CD4-positive, CD25-positive, alpha-beta regulatory T cell (primary cell): ENCODE measurements around the gene PCDHB14. TPM values are rescaled to one million over a fixed set of nuclear protein-coding genes. Genes with fewer than 3 reads are reported as not detected.
"Not testable (repeated sequence)": the region's sequence is repeated elsewhere in the genome, so short reads cannot be mapped to it uniquely, and the experiment has no call there.

Source experiments
- ATAC-seq, 2 donors: fragments of 150-1000 bp; cut with Tn5 transposase; one replicate each; pipeline ENCODE4 v1.10.0; 2021; ENCODE audit warnings: low read depth in 2 of 2, moderate number of reproducible peaks in 2 of 2, moderate library complexity in 1 of 2
- DNase-seq, 3 donors: peaks; one replicate each; pipeline versions ENCODE4 v3.0.0 to v3.0.0-alpha.2; 2012 to 2022; ENCODE audit warnings: mixed read lengths in 1 of 3
- H3K27ac ChIP-seq: one replicate; pipeline ENCODE4 v1.7.0; 2013; ENCODE audit warnings: mild to moderate bottlenecking, low read length; ENCODE audit not compliant: insufficient read depth, poor library complexity, severe bottlenecking
- H3K27me3 ChIP-seq: one replicate; pipeline ENCODE4 v1.7.0; 2013; ENCODE audit warnings: low read length; ENCODE audit not compliant: control insufficient read depth, insufficient read depth
- H3K36me3 ChIP-seq: one replicate; pipeline ENCODE4 v1.7.0; 2013; ENCODE audit warnings: mild to moderate bottlenecking, low read length, moderate library complexity; ENCODE audit not compliant: control insufficient read depth, insufficient read depth
- H3K4me1 ChIP-seq: 2 replicates; pipeline ENCODE4 v1.7.0; 2013; ENCODE audit warnings: mild to moderate bottlenecking, low read length; ENCODE audit not compliant: insufficient read depth, control insufficient read depth, poor library complexity, severe bottlenecking
- H3K4me3 ChIP-seq: one replicate; pipeline ENCODE4 v1.7.0; 2013; ENCODE audit warnings: low read depth, mild to moderate bottlenecking, low read length, moderate library complexity
- H3K9me3 ChIP-seq, 2 experiments: 1 replicate in 1 of 2; 2 replicates in 1 of 2; pipeline ENCODE4 v1.7.0; 2013; ENCODE audit warnings: low read length in 2 of 2, mild to moderate bottlenecking in 1 of 2, moderate library complexity in 1 of 2; ENCODE audit not compliant: control insufficient read depth in 2 of 2
- H3K27ac Mint-ChIP-seq, 3 donors: one replicate each; pipeline ENCODE4 v1.8.0; 2020 to 2022; ENCODE audit warnings: mild to moderate bottlenecking in 3 of 3, mixed read lengths in 3 of 3, moderate library complexity in 2 of 3
- H3K27me3 Mint-ChIP-seq: one replicate; pipeline ENCODE4 v1.8.0; 2022; ENCODE audit warnings: mild to moderate bottlenecking, mixed read lengths
- H3K36me3 Mint-ChIP-seq: one replicate; pipeline ENCODE4 v1.8.0; 2020; ENCODE audit warnings: mixed read lengths
- H3K4me1 Mint-ChIP-seq, 4 donors: one replicate each; pipeline ENCODE4 v1.8.0; 2020 to 2022; ENCODE audit warnings: mixed read lengths in 4 of 4, mild to moderate bottlenecking in 1 of 4
- H3K4me3 Mint-ChIP-seq, 4 donors: one replicate each; pipeline ENCODE4 v1.8.0; 2020 to 2022; ENCODE audit warnings: mild to moderate bottlenecking in 4 of 4, mixed read lengths in 4 of 4, moderate library complexity in 3 of 4
- H3K9me3 Mint-ChIP-seq, 7 donors: one replicate each; pipeline ENCODE4 v1.8.0; 2020 to 2022; ENCODE audit warnings: mixed read lengths in 7 of 7, mild to moderate bottlenecking in 3 of 7, moderate library complexity in 2 of 7
- polyA plus RNA-seq, 4 donors: library from polyadenylated mRNA; unstranded; fragments of 300-500 nt; fragmentation: Illumina TruSeq; gene quantifications; one replicate each; pipeline ENCODE4 v1.2.3, GENCODE V29; 2021
- total RNA-seq: library from RNA; stranded (reverse); gene quantifications from one replicate; pipeline ENCODE4 v1.2.3, GENCODE V29; 2022

PCDHB14 gene
- total and polyA plus RNA-seq, 5 donors from 2014 or later, result not detected

GRCh38 chr5:141182248-141182647, 40.9 kb upstream of the PCDHB14 start, which contains the start of gene PCDHB16:
Gene PCDHB16, plus strand, starts transcription at chr5:141182387. Its CDS starts 173 bp downstream, at chr5:141182560.
- DNase-seq (no peak), ATAC-seq (no peak)
- H3K4me1 ChIP-seq, result no peaks in the 10 kb centered on the region
- H3K27me3 Mint-ChIP-seq, result peaks cover 14% of the 10 kb centered on the region
- no peak within 1 kb of the TSS for H3K4me3 Mint-ChIP-seq
- H3K4me3 ChIP-seq, result no peak within 1 kb of the TSS
- no peaks in the 10 kb centered on the region for H3K9me3 ChIP-seq
- peaks cover 0 to 6% (median 2%) of the 10 kb centered on the region in 4 donors for H3K4me1 Mint-ChIP-seq
- no peaks in the 10 kb centered on the region for H3K36me3 ChIP-seq
- peaks cover 0 to 27% (median 8%) of the 10 kb centered on the region in 7 donors for H3K9me3 Mint-ChIP-seq
- H3K27ac ChIP-seq, result no peak within 1 kb of the TSS
- peaks cover 6% of the 10 kb centered on the region for H3K27me3 ChIP-seq
- H3K36me3 Mint-ChIP-seq, result peaks cover 6% of the 10 kb centered on the region
- H3K27ac Mint-ChIP-seq, result no peak within 1 kb of the TSS

- H3K9me3 ChIP-seq, H3K4me1 Mint-ChIP-seq, H3K36me3 ChIP-seq, ATAC-seq, H3K27ac ChIP-seq, H3K27me3 ChIP-seq, H3K4me3 Mint-ChIP-seq, H3K27ac Mint-ChIP-seq, DNase-seq, H3K4me3 ChIP-seq, H3K36me3 Mint-ChIP-seq, H3K4me1 ChIP-seq: not testable (repeated sequence)
- Mint-ChIP-seq H3K9me3 (peaks cover 0 to 31% (median 12%) of the 10 kb centered on the region in 7 donors), H3K27me3 (peaks cover 19% of the 10 kb centered on the region)
These were observed 38.9 kb upstream of the PCDHB14 start for GRCh38 chr5:141184117-141184855.

GRCh38 chr5:141186897-141187512, 36.1 kb upstream of the PCDHB14 start, which contains the start of gene PCDHB9:
Gene PCDHB9, plus strand, starts transcription at chr5:141187161. Its CDS starts 158 bp downstream, at chr5:141187319.
- peaks cover 21% of the 10 kb centered on the region for H3K27me3 Mint-ChIP-seq

GRCh38 chr5:141188682-141189081, 34.5 kb upstream of the PCDHB14 start:
- H3K36me3 Mint-ChIP-seq, result peaks cover 14% of the 10 kb centered on the region
- H3K36me3 ChIP-seq, DNase-seq, H3K27ac ChIP-seq, H3K27me3 ChIP-seq, ATAC-seq, H3K27ac Mint-ChIP-seq, H3K4me1 ChIP-seq, H3K4me3 ChIP-seq, H3K4me3 Mint-ChIP-seq, H3K9me3 ChIP-seq: not testable (repeated sequence)
- peaks cover 0 to 39% (median 10%) of the 10 kb centered on the region in 7 donors for H3K9me3 Mint-ChIP-seq
- peaks cover 20% of the 10 kb centered on the region for H3K27me3 Mint-ChIP-seq
- H3K4me1 Mint-ChIP-seq, result peaks cover 0 to 11% (median 2%) of the 10 kb centered on the region in 4 donors

More at GRCh38 chr5:141186897-141187512, 36.1 kb upstream of the PCDHB14 start, which contains the start of gene PCDHB9:
- Histone ChIP-seq H3K9me3 (peaks cover 0 to 2% of the 10 kb centered on the region in 2 experiments), H3K27ac (no peak within 1 kb of the TSS), H3K4me3 (peak within 1 kb of the TSS; percentile 27), H3K4me1 (no peaks in the 10 kb centered on the region), H3K27me3 (peaks cover 3% of the 10 kb centered on the region), H3K36me3 (no peaks in the 10 kb centered on the region)
- peaks cover 0 to 39% (median 14%) of the 10 kb centered on the region in 7 donors for H3K9me3 Mint-ChIP-seq
- ATAC-seq (no peak), DNase-seq (peak in 2 of 3 donors; percentile 9 to 13)
- no peak within 1 kb of the TSS for H3K27ac Mint-ChIP-seq
- peaks cover 14% of the 10 kb centered on the region for H3K36me3 Mint-ChIP-seq
- H3K4me3 Mint-ChIP-seq, result peak within 1 kb of the TSS in 2 of 4 donors; percentile 12 to 49
- H3K4me1 Mint-ChIP-seq, result peaks cover 0 to 11% (median 2%) of the 10 kb centered on the region in 4 donors

GRCh38 chr5:141189131-141189530, 34.0 kb upstream of the PCDHB14 start:
- not testable (repeated sequence) for H3K27me3 ChIP-seq, H3K4me1 ChIP-seq, H3K27ac ChIP-seq, H3K4me3 ChIP-seq, ATAC-seq, H3K27ac Mint-ChIP-seq, DNase-seq, H3K36me3 ChIP-seq, H3K9me3 ChIP-seq, H3K4me3 Mint-ChIP-seq
- peaks cover 20% of the 10 kb centered on the region for H3K27me3 Mint-ChIP-seq
- peaks cover 0 to 38% (median 10%) of the 10 kb centered on the region in 7 donors for H3K9me3 Mint-ChIP-seq
- peaks cover 14% of the 10 kb centered on the region for H3K36me3 Mint-ChIP-seq
- peaks cover 0 to 11% (median 2%) of the 10 kb centered on the region in 4 donors for H3K4me1 Mint-ChIP-seq

GRCh38 chr5:141192110-141192725, 30.9 kb upstream of the PCDHB14 start, which contains the start of gene PCDHB10:
Gene PCDHB10, plus strand, starts transcription at chr5:141192353. Its CDS starts 200 bp downstream, at chr5:141192553.
- Mint-ChIP-seq H3K36me3 (peaks cover 8% of the 10 kb centered on the region), H3K27me3 (peaks cover 10% of the 10 kb centered on the region), H3K27ac (no peak within 1 kb of the TSS)

GRCh38 chr5:141194332-141194731, 28.8 kb upstream of the PCDHB14 start:
- DNase-seq, H3K36me3 Mint-ChIP-seq, H3K4me1 Mint-ChIP-seq, H3K36me3 ChIP-seq, H3K4me3 Mint-ChIP-seq, H3K27ac ChIP-seq, H3K27me3 Mint-ChIP-seq, H3K4me1 ChIP-seq, H3K27ac Mint-ChIP-seq, H3K27me3 ChIP-seq, H3K4me3 ChIP-seq, ATAC-seq: not testable (repeated sequence)
- H3K9me3 ChIP-seq, result peaks cover 11 to 18% of the 10 kb centered on the region in 2 experiments
- H3K9me3 Mint-ChIP-seq, result peaks cover 0 to 45% (median 20%) of the 10 kb centered on the region in 7 donors

More at GRCh38 chr5:141192110-141192725, 30.9 kb upstream of the PCDHB14 start, which contains the start of gene PCDHB10:
- Mint-ChIP-seq H3K4me1 (peaks cover 0 to 4% (median 0%) of the 10 kb centered on the region in 4 donors), H3K9me3 (peaks cover 0 to 44% (median 20%) of the 10 kb centered on the region in 7 donors), H3K4me3 (no peak within 1 kb of the TSS)
- Histone ChIP-seq H3K4me1 (no peaks in the 10 kb centered on the region), H3K27ac (no peak within 1 kb of the TSS), H3K27me3 (no peaks in the 10 kb centered on the region), H3K36me3 (no peaks in the 10 kb centered on the region), H3K9me3 (peaks cover 9 to 10% of the 10 kb centered on the region in 2 experiments), H3K4me3 (no peak within 1 kb of the TSS)
- ATAC-seq (no peak), DNase-seq (peak in 2 of 3 donors; percentile 8 to 10)
